Activated CD4-positive, alpha-beta T cell treated with anti-CD3 and anti-CD28 coated beads, Interleukin-2, amount 50 U/mL, for 4 hours (primary cell): ENCODE data around the gene NECAB3.

ENCODE experiments used
- DNase-seq, 2 experiments: peaks; one replicate each; pipeline ENCODE4 v3.0.0-alpha.2; 2020

NECAB3 gene

GRCh38 chr20:33663161-33664084, 10.8 kb downstream of the NECAB3 start:
- peak; percentile 65 to 73 for DNase-seq

- no peak for DNase-seq
These were observed 12.1 kb downstream of the NECAB3 start, which contains the start of gene C20orf144 for GRCh38 chr20:33662172-33662571. C20orf144 (plus strand) TSS chr20:33662327; CDS start chr20:33662346, 19 bp downstream.

- DNase-seq, result no peak
These were observed 13.6 kb downstream of the NECAB3 start for GRCh38 chr20:33660685-33661058.

- no peak for DNase-seq
These were observed 14.1 kb downstream of the NECAB3 start for GRCh38 chr20:33660035-33660684.

GRCh38 chr20:33659341-33660034, 14.7 kb downstream of the NECAB3 start:
- no peak for DNase-seq

GRCh38 chr20:33658929-33659328, 15.3 kb downstream of the NECAB3 start:
- no peak for DNase-seq

GRCh38 chr20:33658510-33658909, 15.7 kb downstream of the NECAB3 start:
- DNase-seq, result no peak

GRCh38 chr20:33657704-33658095, 16.5 kb downstream of the NECAB3 start:
- DNase-seq, result no peak

GRCh38 chr20:33656783-33657703, 17.2 kb downstream of the NECAB3 start:
- no peak for DNase-seq

GRCh38 chr20:33656010-33656782, 18.0 kb downstream of the NECAB3 start:
- DNase-seq, result no peak

GRCh38 chr20:33655164-33655563, 19.1 kb downstream of the NECAB3 start:
- no peak for DNase-seq

GRCh38 chr20:33654680-33655161, 19.5 kb downstream of the NECAB3 start:
- DNase-seq, result no peak

- DNase-seq, result no peak
These were observed 20.2 kb downstream of the NECAB3 start for GRCh38 chr20:33653900-33654596.

- no peak for DNase-seq
These were observed 20.9 kb downstream of the NECAB3 start for GRCh38 chr20:33653218-33653899.

- DNase-seq, result no peak
These were observed 22.6 kb downstream of the NECAB3 start for GRCh38 chr20:33651562-33652048.

GRCh38 chr20:33650753-33651561, 23.3 kb downstream of the NECAB3 start:
- DNase-seq, result no peak

GRCh38 chr20:33650111-33650752, 24.0 kb downstream of the NECAB3 start:
- DNase-seq, result no peak

GRCh38 chr20:33649201-33649681, 25.0 kb downstream of the NECAB3 start:
- DNase-seq, result no peak
